K562 (cell line): ENCODE measurements around the gene GPR12. TPM values are rescaled to one million over a fixed set of nuclear protein-coding genes. Genes with fewer than 3 reads are reported as not detected.

Experiments used
- ATAC-seq: fragments of 200-7000 bp; cut with Tn5 transposase; 3 replicates; pipeline ENCODE4 v1.9.1; 2020; ENCODE audit warnings: moderate library complexity
- BruUV-seq: library from RNA; stranded (reverse); fragments of 400-500 nt; replicated peaks from 2 replicates; lab custom pipeline; 2021; lab: Mats Ljungman, UMichigan
- CTCF ChIA-PET: fragments of 300-600 bp; formaldehyde crosslinking; extraction: SDS; loops from one replicate; lab custom pipeline; 2021; ENCODE audit warnings: low intra/inter-chr PET ratio; lab: Yijun Ruan, JAX
- POLR2A ChIA-PET: fragments of 300-600, 350-650 bp; sonication (Branson Sonifier 250); formaldehyde crosslinking; extraction: SDS; loops from one replicate; lab custom pipeline; 2021; ENCODE audit warnings: antibody characterized with exemption, inconsistent platforms; lab: Yijun Ruan, JAX
- DNase-seq, 4 experiments: peaks; one replicate each; pipeline versions ENCODE4 v3.0.0 to v3.0.0-alpha.2; 2011 to 2018; ENCODE audit warnings: low spot score in 3 of 4, mixed read lengths in 3 of 4; ENCODE audit errors: extremely low read depth in 1 of 4
- FAIRE-seq: peaks from 2 replicates; lab custom pipeline; 2011; peaks lifted over from hg19 to GRCh38; lab: Jason Lieb, UNC
- H2AFZ ChIP-seq: 2 replicates; pipeline ENCODE4 v1.6.0; 2011; ENCODE audit warnings: low read depth, low read length, control low read depth, inconsistent platforms
- H3K27ac ChIP-seq: fragments of 200-600 bp; 3 replicates; pipeline ENCODE4 v1.8.0; 2011; ENCODE audit warnings: low read depth, mild to moderate bottlenecking, control low read depth, inconsistent platforms, low read length, moderate library complexity, mixed read lengths; ENCODE audit errors: extremely low read depth
- H3K27me3 ChIP-seq, 2 experiments: fragments of 300-600 bp in 1 of 2; 2 replicates in 1 of 2; 3 replicates in 1 of 2; pipeline versions ENCODE4 v1.6.0 to v1.8.0; 2011; ENCODE audit warnings: inconsistent platforms in 2 of 2, low read length in 2 of 2, mild to moderate bottlenecking in 1 of 2, mixed read lengths in 1 of 2, moderate library complexity in 1 of 2; ENCODE audit not compliant: control insufficient read depth in 2 of 2, insufficient read depth in 2 of 2
- H3K36me3 ChIP-seq: fragments of 300-600 bp; 3 replicates; pipeline ENCODE4 v1.8.0; 2011; ENCODE audit warnings: mild to moderate bottlenecking, low read length, inconsistent platforms; ENCODE audit not compliant: control insufficient read depth, insufficient read depth
- H3K4me1 ChIP-seq, 2 experiments: fragments of 200-600 bp in 1 of 2; replicated peaks in 1 of 2; 2 replicates in 1 of 2; 3 replicates in 1 of 2; pipeline versions ENCODE4 v1.5.1 to v1.8.0; 2011; ENCODE audit warnings: inconsistent platforms in 2 of 2, low read length in 2 of 2, mild to moderate bottlenecking in 1 of 2, mixed read lengths in 1 of 2, moderate library complexity in 1 of 2; ENCODE audit not compliant: control insufficient read depth in 2 of 2, insufficient read depth in 2 of 2
- H3K4me2 ChIP-seq: 2 replicates; pipeline ENCODE4 v1.6.1; 2011; ENCODE audit warnings: low read length, control low read depth, inconsistent platforms, mixed read lengths; ENCODE audit not compliant: insufficient read depth
- H3K4me3 ChIP-seq: fragments of 200-600 bp; sonication (generic), shearing (Covaris generic); 2 replicates; pipeline ENCODE4 v1.5.1; 2016; ENCODE audit warnings: control low read depth, inconsistent platforms
- H3K79me2 ChIP-seq: fragments of 200-600 bp; 3 replicates; pipeline ENCODE4 v1.8.0; 2011; ENCODE audit warnings: low read length, inconsistent platforms; ENCODE audit not compliant: control insufficient read depth, insufficient read depth
- H3K9ac ChIP-seq, 2 experiments: 2 replicates each; pipeline versions ENCODE4 v1.6.0 to v1.6.1; 2011; ENCODE audit warnings: low read depth in 2 of 2, low read length in 2 of 2, control low read depth in 1 of 2, inconsistent platforms in 1 of 2, mild to moderate bottlenecking in 1 of 2, mixed read lengths in 1 of 2; ENCODE audit not compliant: insufficient read depth in 1 of 2
- H3K9me1 ChIP-seq: one replicate; pipeline ENCODE4 v1.6.0; 2011; ENCODE audit warnings: inconsistent platforms, mild to moderate bottlenecking, low read length, moderate library complexity; ENCODE audit not compliant: control insufficient read depth, insufficient read depth
- H3K9me3 ChIP-seq: replicated peaks from 2 replicates; pipeline ENCODE4 v1.5.1; 2011; ENCODE audit warnings: low read depth, low read length, inconsistent platforms; ENCODE audit not compliant: control insufficient read depth, insufficient read depth
- H4K20me1 ChIP-seq: replicated peaks from 2 replicates; pipeline ENCODE4 v1.6.1; 2011; ENCODE audit warnings: low read length, inconsistent platforms, mixed read lengths; ENCODE audit not compliant: control insufficient read depth, insufficient read depth
- ELF4 ChIP-seq: fragments of 450-650 bp; formaldehyde crosslinking; IDR thresholded peaks from 2 replicates; pipeline ENCODE4 v1.4.0; 2022; ENCODE audit warnings: missing genetic modification characterization
- FOS ChIP-seq: IDR thresholded peaks from 3 replicates; pipeline ENCODE4 v1.6.1; 2011; ENCODE audit not compliant: insufficient read length; ENCODE audit errors: extremely low read depth
- KLF6 ChIP-seq: fragments of 250-450 bp; sonication (Bioruptor Pico); IDR thresholded peaks from 2 replicates; pipeline ENCODE4 v1.4.0; 2020; ENCODE audit warnings: mild to moderate bottlenecking, moderate library complexity, borderline replicate concordance
- NFIX ChIP-seq: fragments of 250-450 bp; sonication (Bioruptor Pico); IDR thresholded peaks from 2 replicates; pipeline ENCODE4 v1.4.0; 2020; ENCODE audit warnings: low read depth, mild to moderate bottlenecking, moderate library complexity
- POLR3A ChIP-seq: IDR thresholded peaks from 2 replicates; pipeline ENCODE4 v1.6.1; 2011; ENCODE audit warnings: borderline replicate concordance, mild to moderate bottlenecking, moderate library complexity; ENCODE audit not compliant: insufficient read length, insufficient read depth; ENCODE audit errors: extremely low read depth
- SRSF3 ChIP-seq: fragments of 200-400 bp; formaldehyde crosslinking; IDR thresholded peaks from 2 replicates; pipeline ENCODE4 v1.6.1; 2016; ENCODE audit warnings: mild to moderate bottlenecking, low read length, moderate library complexity; ENCODE audit not compliant: insufficient read depth
- ZNF696 ChIP-seq: fragments of 250-450 bp; sonication (Bioruptor Pico); conservative IDR thresholded peaks from 2 replicates; pipeline ENCODE4 v1.4.0; 2020; ENCODE audit warnings: mild to moderate bottlenecking, moderate library complexity
- ZZZ3 ChIP-seq: fragments of 450-650 bp; IDR thresholded peaks from 2 replicates; pipeline ENCODE4 v1.6.1; 2016; ENCODE audit warnings: antibody characterized with exemption, mild to moderate bottlenecking, moderate library complexity
- WGBS: fragments of 100-300 bp; shearing (Covaris generic); methylation state at CpG from one replicate; pipeline ENCODE4 v1.1.6; 2016; ENCODE audit warnings: low coverage, mixed read lengths; ENCODE audit not compliant: insufficient coverage; ENCODE audit errors: missing lambda C conversion rate; 5-methylcytosine and 5-hydroxymethylcytosine counted together
- in situ Hi-C: fragments of 300-500 bp; cut with MboI; formaldehyde crosslinking; loops from 4 replicates; pipeline ENCODE4 v1.15.0; 2018; ENCODE audit warnings: inconsistent platforms, mixed read lengths
- intact Hi-C: fragments of 100-400 bp; cut with micrococcal nuclease; formaldehyde crosslinking; loops from 2 replicates; pipeline ENCODE4 v1.14.2; 2022
- polyA plus RNA-seq, 8 experiments: library from polyadenylated mRNA; depleted of rRNA in 4 of 8; stranded (reverse) in 5 of 8; unstranded in 3 of 8; fragments of >200 nt; fragmentation: Nextera tagmentation in 2 of 8; fragmentation: Illumina TruSeq in 1 of 8; extraction: Ambion mirVana in 2 of 8; extraction: Trizol in 1 of 8; gene quantifications; 2 replicates each; pipeline versions ENCODE4 v1.2.1 to v1.2.3, GENCODE V29; 2011 to 2014; ENCODE audit warnings: inconsistent platforms in 1 of 8, missing spikeins in 1 of 8
- total RNA-seq, 7 experiments: library from RNA; depleted of rRNA in 6 of 7; stranded (reverse); fragments of >200 nt in 6 of 7; fragmentation: Illumina TruSeq in 2 of 7; extraction: Trizol in 2 of 7; gene quantifications; 2 replicates each; pipeline versions ENCODE4 v1.2.1 to v1.2.3, GENCODE V29; 2011 to 2021; ENCODE audit warnings: low replicate concordance in 1 of 7
- TF ChIP-seq, protein P1 (sequence below): IDR thresholded peaks from 2 replicates; pipeline ENCODE4 v1.6.1; 2011; ENCODE audit warnings: borderline replicate concordance, low read depth, mild to moderate bottlenecking, moderate library complexity, low read length; ENCODE audit not compliant: insufficient read depth, poor library complexity, severe bottlenecking

Gene GPR12
- total and polyA plus RNA-seq, 9 of the 15 experiments (the other 6 are each of a cell fraction or from before 2014, with no cell fraction given) = not detected

- POLR2A ChIA-PET = no interaction called here
- ATAC-seq = no peak
Observed at GRCh38 chr13:26784704-26785639, 24.4 kb upstream of the GPR12 start.

More at GRCh38 chr13:26784704-26785639, 24.4 kb upstream of the GPR12 start:
- no TSS peak for BruUV-seq
- TF ChIP-seq FOS (no peak), ZZZ3 (no peak), ZNF696 (no peak), KLF6 (CRISPR knock-in tag) (no peak), SRSF3 (no peak), ELF4 (CRISPR knock-in tag) (no peak), POLR3A (no peak), NFIX (no peak)
- TF ChIP-seq, protein P1, sequence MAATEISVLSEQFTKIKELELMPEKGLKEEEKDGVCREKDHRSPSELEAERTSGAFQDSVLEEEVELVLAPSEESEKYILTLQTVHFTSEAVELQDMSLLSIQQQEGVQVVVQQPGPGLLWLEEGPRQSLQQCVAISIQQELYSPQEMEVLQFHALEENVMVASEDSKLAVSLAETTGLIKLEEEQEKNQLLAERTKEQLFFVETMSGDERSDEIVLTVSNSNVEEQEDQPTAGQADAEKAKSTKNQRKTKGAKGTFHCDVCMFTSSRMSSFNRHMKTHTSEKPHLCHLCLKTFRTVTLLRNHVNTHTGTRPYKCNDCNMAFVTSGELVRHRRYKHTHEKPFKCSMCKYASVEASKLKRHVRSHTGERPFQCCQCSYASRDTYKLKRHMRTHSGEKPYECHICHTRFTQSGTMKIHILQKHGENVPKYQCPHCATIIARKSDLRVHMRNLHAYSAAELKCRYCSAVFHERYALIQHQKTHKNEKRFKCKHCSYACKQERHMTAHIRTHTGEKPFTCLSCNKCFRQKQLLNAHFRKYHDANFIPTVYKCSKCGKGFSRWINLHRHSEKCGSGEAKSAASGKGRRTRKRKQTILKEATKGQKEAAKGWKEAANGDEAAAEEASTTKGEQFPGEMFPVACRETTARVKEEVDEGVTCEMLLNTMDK = no peak
- FAIRE-seq (no peak), DNase-seq (no peak)
- Histone ChIP-seq H3K36me3 (no peaks in the 10 kb centered on the region), H3K4me3 (no peak overlapping the region), H2AFZ (no peak overlapping the region), H4K20me1 (no peaks in the 10 kb centered on the region), H3K27me3 (no peaks in the 10 kb centered on the region; a peak in 1 of 5 replicates), H3K79me2 (no peaks in the 10 kb centered on the region), H3K9me3 (no peaks in the 10 kb centered on the region), H3K9ac (no peak overlapping the region), H3K4me2 (no peak overlapping the region), H3K9me1 (no peaks in the 10 kb centered on the region), H3K4me1 (no peaks in the 10 kb centered on the region), H3K27ac (no peak overlapping the region)
- intact Hi-C loops = no loop called here
- CTCF ChIA-PET = no interaction called here
- WGBS = 1% methylated on average over 15 of the region's 18 CpGs
- in situ Hi-C loops = no loop called here
